ENCODE data around the gene TPST2. TPM values are rescaled to one million over a fixed set of nuclear protein-coding genes. Genes with fewer than 3 reads are reported as not detected.
"Not testable (repeated sequence)": the region's sequence is repeated elsewhere in the genome, so short reads cannot be mapped to it uniquely, and the experiment has no call there.

The TPST2 gene
- total RNA-seq, 1 donor from 2014 or later, result 59.3 TPM

DNA sequence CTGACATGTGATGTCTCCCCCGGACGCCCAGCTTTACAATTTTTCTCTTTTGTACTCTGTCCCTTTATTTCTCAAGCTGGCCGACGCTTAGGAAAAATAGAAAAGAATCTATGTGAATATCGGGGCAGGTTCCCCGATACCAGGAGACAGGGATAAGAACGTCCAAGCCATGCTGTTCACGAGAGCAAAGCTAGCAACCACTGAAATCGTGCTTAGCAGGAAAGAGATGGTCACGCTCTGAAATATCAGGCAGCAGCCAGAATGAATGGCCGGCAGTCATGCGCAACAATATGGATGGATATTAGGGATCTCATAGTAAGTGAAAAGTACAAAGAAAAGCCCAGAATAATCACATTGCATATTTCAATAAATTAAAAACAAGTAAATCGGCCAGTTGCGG, 24.4 kb upstream of the TPST2 start:
- no peaks in the 10 kb centered on the region for H3K9me3 Mint-ChIP-seq (ENCODE audit: unreplicated experiment)
- peaks cover 9% of the 10 kb centered on the region for H3K36me3 Mint-ChIP-seq (ENCODE audit: low read depth, unreplicated experiment)
- peaks cover 42% of the 10 kb centered on the region for H3K4me1 Mint-ChIP-seq (ENCODE audit: unreplicated experiment)
- no peak for DNase-seq (ENCODE audit: low spot score)
- TF ChIP-seq, protein P1, sequence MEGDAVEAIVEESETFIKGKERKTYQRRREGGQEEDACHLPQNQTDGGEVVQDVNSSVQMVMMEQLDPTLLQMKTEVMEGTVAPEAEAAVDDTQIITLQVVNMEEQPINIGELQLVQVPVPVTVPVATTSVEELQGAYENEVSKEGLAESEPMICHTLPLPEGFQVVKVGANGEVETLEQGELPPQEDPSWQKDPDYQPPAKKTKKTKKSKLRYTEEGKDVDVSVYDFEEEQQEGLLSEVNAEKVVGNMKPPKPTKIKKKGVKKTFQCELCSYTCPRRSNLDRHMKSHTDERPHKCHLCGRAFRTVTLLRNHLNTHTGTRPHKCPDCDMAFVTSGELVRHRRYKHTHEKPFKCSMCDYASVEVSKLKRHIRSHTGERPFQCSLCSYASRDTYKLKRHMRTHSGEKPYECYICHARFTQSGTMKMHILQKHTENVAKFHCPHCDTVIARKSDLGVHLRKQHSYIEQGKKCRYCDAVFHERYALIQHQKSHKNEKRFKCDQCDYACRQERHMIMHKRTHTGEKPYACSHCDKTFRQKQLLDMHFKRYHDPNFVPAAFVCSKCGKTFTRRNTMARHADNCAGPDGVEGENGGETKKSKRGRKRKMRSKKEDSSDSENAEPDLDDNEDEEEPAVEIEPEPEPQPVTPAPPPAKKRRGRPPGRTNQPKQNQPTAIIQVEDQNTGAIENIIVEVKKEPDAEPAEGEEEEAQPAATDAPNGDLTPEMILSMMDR (IDR thresholded peaks at IDR 0.05; ENCODE audit: unreplicated experiment), result no peak
- peaks cover 9% of the 10 kb centered on the region for H3K27me3 Mint-ChIP-seq (ENCODE audit: unreplicated experiment)
- H3K4me3 Mint-ChIP-seq (ENCODE audit: unreplicated experiment), result peak overlapping the region; percentile 73
- H3K27ac Mint-ChIP-seq (ENCODE audit: unreplicated experiment), result no peak overlapping the region

DNA sequence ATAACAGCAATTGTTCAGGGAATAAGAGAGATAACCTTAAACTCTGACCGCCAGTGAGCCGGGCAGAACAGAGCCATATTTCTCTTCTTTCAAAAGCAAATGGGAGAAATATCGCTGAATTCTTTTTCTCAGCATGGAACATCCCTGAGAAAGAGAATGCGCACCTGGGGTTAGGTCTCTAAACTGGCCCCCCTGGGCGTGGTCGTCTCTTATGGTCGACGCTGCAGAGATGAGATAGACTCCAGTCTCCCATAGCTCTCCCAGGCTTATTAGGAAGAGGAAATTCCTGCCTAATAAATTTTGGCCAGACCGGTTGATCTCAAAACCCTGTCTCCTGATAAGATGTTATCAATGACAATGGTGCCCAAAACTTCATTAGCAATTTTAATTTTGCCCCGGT, 23.8 kb upstream of the TPST2 start:
- not testable (repeated sequence) for H3K27me3 Mint-ChIP-seq (ENCODE audit: unreplicated experiment); H3K27ac Mint-ChIP-seq (ENCODE audit: unreplicated experiment); DNase-seq (ENCODE audit: low spot score); H3K9me3 Mint-ChIP-seq (ENCODE audit: unreplicated experiment)
- peaks cover 13% of the 10 kb centered on the region for H3K36me3 Mint-ChIP-seq (ENCODE audit: low read depth, unreplicated experiment)
- H3K4me3 Mint-ChIP-seq (ENCODE audit: unreplicated experiment), result peak overlapping the region; percentile 73
- H3K4me1 Mint-ChIP-seq (ENCODE audit: unreplicated experiment), result peaks cover 42% of the 10 kb centered on the region

DNA sequence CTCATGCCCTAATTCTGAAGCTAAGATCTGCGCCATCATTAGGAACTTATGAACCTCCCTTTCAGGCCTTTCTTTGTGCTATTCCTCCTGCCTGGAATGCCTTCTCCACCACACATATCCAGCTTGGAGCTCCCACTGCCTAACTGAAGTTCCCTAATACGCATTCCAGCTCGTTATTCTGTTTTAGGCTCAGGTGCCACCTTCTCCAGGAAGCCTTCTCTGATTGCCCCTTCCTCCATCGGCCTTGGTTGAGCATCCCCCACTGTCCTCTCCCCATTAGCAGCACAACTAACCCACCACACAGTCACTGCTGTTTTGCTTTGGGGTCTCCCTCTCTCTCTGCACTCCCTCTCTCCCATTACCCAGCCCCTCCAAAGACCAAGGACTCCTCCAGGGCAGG, 22.7 kb upstream of the TPST2 start:
- peaks cover 19% of the 10 kb centered on the region for H3K36me3 Mint-ChIP-seq (ENCODE audit: low read depth, unreplicated experiment)
- H3K27ac Mint-ChIP-seq (ENCODE audit: unreplicated experiment), result no peak overlapping the region
- DNase-seq (ENCODE audit: low spot score), result no peak
- no peaks in the 10 kb centered on the region for H3K9me3 Mint-ChIP-seq (ENCODE audit: unreplicated experiment)
- TF ChIP-seq, protein P1 (IDR thresholded peaks at IDR 0.05; ENCODE audit: unreplicated experiment), result no peak
- no peak overlapping the region for H3K4me3 Mint-ChIP-seq (ENCODE audit: unreplicated experiment)
- peaks cover 38% of the 10 kb centered on the region for H3K4me1 Mint-ChIP-seq (ENCODE audit: unreplicated experiment)
- peaks cover 7% of the 10 kb centered on the region for H3K27me3 Mint-ChIP-seq (ENCODE audit: unreplicated experiment)

DNA sequence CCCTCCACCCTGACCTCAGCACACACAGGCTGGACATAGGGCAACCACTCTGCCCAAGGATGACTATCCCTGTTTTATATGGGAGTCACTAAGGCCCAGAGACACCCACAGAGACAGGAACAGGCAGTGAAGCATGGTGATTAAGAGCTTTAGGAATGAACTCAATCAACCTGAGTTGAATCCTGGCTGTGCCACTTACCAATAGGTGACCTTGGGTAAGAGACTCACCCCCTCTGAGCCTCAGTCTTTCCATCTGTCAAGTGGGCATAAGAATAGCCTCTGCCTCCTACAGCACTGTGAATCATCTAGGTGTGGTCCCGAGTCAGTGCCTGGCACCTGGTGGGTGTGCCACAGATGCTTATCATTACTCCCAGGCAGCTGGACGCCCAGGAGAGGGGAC, 21.1 kb upstream of the TPST2 start:
- peaks cover 22% of the 10 kb centered on the region for H3K4me1 Mint-ChIP-seq (ENCODE audit: unreplicated experiment)
- no peak overlapping the region for H3K27ac Mint-ChIP-seq (ENCODE audit: unreplicated experiment)
- H3K36me3 Mint-ChIP-seq (ENCODE audit: low read depth, unreplicated experiment), result peaks cover 20% of the 10 kb centered on the region
- no peaks in the 10 kb centered on the region for H3K27me3 Mint-ChIP-seq (ENCODE audit: unreplicated experiment)
- no peak overlapping the region for H3K4me3 Mint-ChIP-seq (ENCODE audit: unreplicated experiment)
- H3K9me3 Mint-ChIP-seq (ENCODE audit: unreplicated experiment), result no peaks in the 10 kb centered on the region
- TF ChIP-seq, protein P1 (IDR thresholded peaks at IDR 0.05; ENCODE audit: unreplicated experiment), result no peak
- DNase-seq (ENCODE audit: low spot score), result no peak

DNA sequence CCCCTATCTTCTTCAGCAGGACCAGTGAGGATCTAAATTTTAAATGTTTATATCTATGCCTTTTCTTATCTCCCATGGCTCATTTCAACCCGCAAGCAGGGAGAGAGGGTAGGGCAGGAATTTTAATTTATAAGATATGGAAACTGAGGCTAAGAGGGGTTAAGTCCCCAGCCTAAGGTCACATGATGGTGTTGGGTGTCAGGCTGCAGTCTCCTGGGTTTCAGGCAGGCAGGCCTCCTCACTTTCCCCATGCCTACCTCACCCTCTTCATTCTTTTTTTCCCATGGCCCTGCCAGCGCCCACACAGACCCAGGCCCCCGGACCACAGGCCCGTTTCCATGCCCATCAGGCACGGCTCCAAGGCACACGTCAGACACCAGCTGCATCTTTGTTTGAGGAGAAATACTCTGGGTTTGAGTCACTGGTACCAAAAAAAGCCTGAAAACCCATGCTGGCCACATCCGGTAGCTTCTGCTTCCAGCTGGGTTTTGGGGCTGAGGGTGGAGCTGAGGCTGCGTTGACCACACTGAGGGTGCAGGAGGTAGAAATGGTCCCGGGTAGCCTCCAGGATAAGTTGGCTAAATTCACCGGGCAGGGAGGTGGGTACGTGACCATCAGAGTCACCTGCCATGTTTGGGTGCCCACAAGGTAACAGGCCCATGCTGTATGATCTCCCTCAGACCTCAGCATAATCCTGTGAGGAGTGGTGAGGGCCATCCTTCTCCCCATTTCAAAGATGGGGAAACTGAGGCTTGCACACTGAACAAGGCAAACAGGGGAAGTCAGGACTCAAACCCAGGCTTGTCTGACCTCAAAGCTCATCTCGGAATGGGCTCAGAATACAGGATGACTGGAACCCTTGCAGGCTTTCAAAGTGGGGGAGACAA, 20.4 kb upstream of the TPST2 start:
- peaks cover 18% of the 10 kb centered on the region for H3K4me1 Mint-ChIP-seq (ENCODE audit: unreplicated experiment)

More for the DNA sequence above, 20.4 kb upstream of the TPST2 start:
- no peak overlapping the region for H3K27ac Mint-ChIP-seq (ENCODE audit: unreplicated experiment)
- no peak for DNase-seq (ENCODE audit: low spot score)
- no peaks in the 10 kb centered on the region for H3K9me3 Mint-ChIP-seq (ENCODE audit: unreplicated experiment)
- peaks cover 20% of the 10 kb centered on the region for H3K36me3 Mint-ChIP-seq (ENCODE audit: low read depth, unreplicated experiment)
- no peak overlapping the region for H3K4me3 Mint-ChIP-seq (ENCODE audit: unreplicated experiment)
- H3K27me3 Mint-ChIP-seq (ENCODE audit: unreplicated experiment), result no peaks in the 10 kb centered on the region
- TF ChIP-seq, protein P1 (IDR thresholded peaks at IDR 0.05; ENCODE audit: unreplicated experiment), result no peak
